OCI-LY1 (cell line): ENCODE results near the gene MLXIP.

ENCODE experiments used
- H2AFZ ChIP-seq: fragments of 200-600 bp; sonication (generic), shearing (Covaris generic); 2 replicates; pipeline ENCODE4 v1.6.0; 2014; ENCODE audit warnings: antibody characterized with exemption, mild to moderate bottlenecking, low read length
- H3F3A ChIP-seq: fragments of 200-600 bp; sonication (generic), shearing (Covaris generic); 2 replicates; pipeline ENCODE4 v1.6.0; 2014; ENCODE audit warnings: mild to moderate bottlenecking, antibody characterized with exemption, low read length, moderate library complexity; ENCODE audit not compliant: insufficient read depth
- H3K27ac ChIP-seq: fragments of 200-600 bp; sonication (generic); 2 replicates; pipeline ENCODE4 v1.5.1; 2014; ENCODE audit warnings: low read length, mixed run types, mild to moderate bottlenecking, low read depth; ENCODE audit not compliant: poor library complexity, severe bottlenecking
- H3K27me3 ChIP-seq: fragments of 200-600 bp; sonication (generic); 2 replicates; pipeline ENCODE4 v1.6.0; 2014; ENCODE audit warnings: antibody characterized with exemption, mild to moderate bottlenecking, low read length, moderate library complexity; ENCODE audit not compliant: insufficient read depth
- H3K36me3 ChIP-seq: fragments of 200-600 bp; sonication (generic); 2 replicates; pipeline ENCODE4 v1.6.1; 2014; ENCODE audit warnings: mild to moderate bottlenecking, antibody characterized with exemption, low read length, moderate library complexity, mixed read lengths; ENCODE audit not compliant: insufficient read depth
- H3K4me1 ChIP-seq: fragments of 200-600 bp; sonication (generic); 2 replicates; pipeline ENCODE4 v1.5.1; 2014; ENCODE audit warnings: mild to moderate bottlenecking, low read length, moderate library complexity; ENCODE audit not compliant: insufficient read depth, severe bottlenecking
- H3K4me2 ChIP-seq: fragments of 200-600 bp; sonication (generic), shearing (Covaris generic); 2 replicates; pipeline ENCODE4 v1.6.1; 2014; ENCODE audit warnings: low read length
- H3K4me3 ChIP-seq: fragments of 200-600 bp; sonication (generic); 2 replicates; pipeline ENCODE4 v1.5.1; 2014; ENCODE audit warnings: low read length, low read depth, mild to moderate bottlenecking, mixed read lengths; ENCODE audit not compliant: poor library complexity, severe bottlenecking
- H3K79me2 ChIP-seq: fragments of 200-600 bp; shearing (Covaris generic); 2 replicates; pipeline ENCODE4 v1.6.1; 2016; ENCODE audit warnings: mixed run types, low read length, mixed read lengths; ENCODE audit not compliant: insufficient read depth
- H3K9ac ChIP-seq: fragments of 200-600 bp; sonication (generic), shearing (Covaris generic); 2 replicates; pipeline ENCODE4 v1.6.1; 2014; ENCODE audit warnings: mild to moderate bottlenecking, low read length, mixed read lengths
- H3K9me2 ChIP-seq: fragments of 200-600 bp; sonication (generic), shearing (Covaris generic); 2 replicates; pipeline ENCODE4 v1.6.1; 2014; ENCODE audit warnings: low read depth, mild to moderate bottlenecking, low read length, mixed read lengths
- H3K9me3 ChIP-seq: fragments of 200-600 bp; shearing (Covaris generic); 2 replicates; pipeline ENCODE4 v1.6.1; 2014; ENCODE audit warnings: low read length, mixed read lengths
- H4K20me1 ChIP-seq: fragments of 200-600 bp; sonication (generic), shearing (Covaris generic); 2 replicates; pipeline ENCODE4 v1.6.0; 2016; ENCODE audit warnings: mild to moderate bottlenecking, low read length; ENCODE audit not compliant: insufficient read depth
- EZH2 ChIP-seq: fragments of 200-600 bp; sonication (generic), shearing (Covaris generic); IDR thresholded peaks from 2 replicates; pipeline ENCODE4 v1.8.0; 2017; ENCODE audit warnings: borderline replicate concordance, mixed run types, mild to moderate bottlenecking, antibody characterized with exemption, low read length, moderate library complexity, mixed read lengths
- TF ChIP-seq, protein P1 (sequence below): fragments of 200-600 bp; sonication (generic), shearing (Covaris generic); IDR thresholded peaks from 2 replicates; pipeline ENCODE4 v1.5.1; 2017; ENCODE audit warnings: mild to moderate bottlenecking, antibody characterized with exemption, low read length, moderate library complexity, mixed read lengths

Gene MLXIP

DNA sequence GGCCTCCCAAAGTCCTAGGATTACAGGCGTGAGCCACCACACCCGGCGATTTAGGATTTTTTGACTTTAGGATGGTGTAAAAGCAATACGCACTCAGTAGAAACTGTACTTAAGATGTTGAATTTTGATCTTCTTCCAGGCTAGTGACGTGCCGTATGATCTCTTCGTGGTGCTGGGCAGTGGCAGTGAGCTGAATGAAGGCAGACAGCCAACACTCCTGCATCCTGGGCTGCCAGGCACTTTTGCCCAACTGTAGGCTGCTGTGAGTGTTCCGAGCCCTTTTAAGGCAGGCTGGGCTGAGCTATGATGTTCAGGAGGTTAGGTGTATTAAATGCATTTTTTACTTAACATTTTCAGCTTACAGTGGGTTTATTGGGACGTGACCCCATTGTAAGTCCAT lies 74.2 kb downstream of the MLXIP start:
- no peaks in the 10 kb centered on the region for H3K9me2 ChIP-seq
- H3K9me3 ChIP-seq = no peaks in the 10 kb centered on the region
- no peaks in the 10 kb centered on the region for H3K27me3 ChIP-seq
- H3K4me1 ChIP-seq = no peaks in the 10 kb centered on the region
- H4K20me1 ChIP-seq = no peaks in the 10 kb centered on the region
- H3K4me2 ChIP-seq = no peak overlapping the region
- no peak overlapping the region for H3K9ac ChIP-seq
- H3F3A ChIP-seq = no peaks in the 10 kb centered on the region
- H3K4me3 ChIP-seq = no peak overlapping the region
- TF ChIP-seq, protein P1, sequence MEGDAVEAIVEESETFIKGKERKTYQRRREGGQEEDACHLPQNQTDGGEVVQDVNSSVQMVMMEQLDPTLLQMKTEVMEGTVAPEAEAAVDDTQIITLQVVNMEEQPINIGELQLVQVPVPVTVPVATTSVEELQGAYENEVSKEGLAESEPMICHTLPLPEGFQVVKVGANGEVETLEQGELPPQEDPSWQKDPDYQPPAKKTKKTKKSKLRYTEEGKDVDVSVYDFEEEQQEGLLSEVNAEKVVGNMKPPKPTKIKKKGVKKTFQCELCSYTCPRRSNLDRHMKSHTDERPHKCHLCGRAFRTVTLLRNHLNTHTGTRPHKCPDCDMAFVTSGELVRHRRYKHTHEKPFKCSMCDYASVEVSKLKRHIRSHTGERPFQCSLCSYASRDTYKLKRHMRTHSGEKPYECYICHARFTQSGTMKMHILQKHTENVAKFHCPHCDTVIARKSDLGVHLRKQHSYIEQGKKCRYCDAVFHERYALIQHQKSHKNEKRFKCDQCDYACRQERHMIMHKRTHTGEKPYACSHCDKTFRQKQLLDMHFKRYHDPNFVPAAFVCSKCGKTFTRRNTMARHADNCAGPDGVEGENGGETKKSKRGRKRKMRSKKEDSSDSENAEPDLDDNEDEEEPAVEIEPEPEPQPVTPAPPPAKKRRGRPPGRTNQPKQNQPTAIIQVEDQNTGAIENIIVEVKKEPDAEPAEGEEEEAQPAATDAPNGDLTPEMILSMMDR = no peak
- no peak for TF ChIP-seq EZH2
- H2AFZ ChIP-seq = no peak overlapping the region
- no peak overlapping the region for H3K27ac ChIP-seq
- H3K79me2 ChIP-seq = no peaks in the 10 kb centered on the region
- H3K36me3 ChIP-seq = no peaks in the 10 kb centered on the region

DNA sequence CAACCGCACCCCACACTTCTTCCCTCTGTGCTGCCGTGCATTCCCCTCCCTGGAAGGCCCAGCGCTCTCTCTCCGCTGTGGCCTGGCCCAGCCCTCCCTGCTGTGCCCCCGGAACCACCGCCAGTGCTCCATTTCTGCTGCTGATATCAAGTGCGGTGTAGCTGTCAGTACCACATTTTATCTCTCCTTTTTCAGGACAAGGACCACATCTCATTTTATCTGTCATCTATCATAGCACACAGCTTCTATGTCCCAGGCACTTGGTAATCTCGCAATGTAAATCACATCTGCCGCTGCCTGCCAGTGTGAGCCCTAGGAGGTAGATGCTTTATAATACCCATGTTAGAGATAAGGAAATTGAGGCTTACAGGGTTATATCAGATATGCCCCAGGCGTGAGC lies 77.1 kb downstream of the MLXIP start:
- no peaks in the 10 kb centered on the region for H3K9me2 ChIP-seq
- no peaks in the 10 kb centered on the region for H3K4me1 ChIP-seq
- no peak overlapping the region for H3K27ac ChIP-seq
- no peak overlapping the region for H3K4me3 ChIP-seq
- H3K9me3 ChIP-seq = no peaks in the 10 kb centered on the region
- TF ChIP-seq, protein P1 = no peak
- no peak for TF ChIP-seq EZH2
- H3F3A ChIP-seq = no peaks in the 10 kb centered on the region
- no peaks in the 10 kb centered on the region; the same call in 1 of the 2 replicates for H3K27me3 ChIP-seq
- no peaks in the 10 kb centered on the region for H4K20me1 ChIP-seq
- no peaks in the 10 kb centered on the region for H3K36me3 ChIP-seq
- H3K9ac ChIP-seq = no peak overlapping the region
- no peaks in the 10 kb centered on the region for H3K79me2 ChIP-seq
- H2AFZ ChIP-seq = no peak overlapping the region
- H3K4me2 ChIP-seq = no peak overlapping the region

DNA sequence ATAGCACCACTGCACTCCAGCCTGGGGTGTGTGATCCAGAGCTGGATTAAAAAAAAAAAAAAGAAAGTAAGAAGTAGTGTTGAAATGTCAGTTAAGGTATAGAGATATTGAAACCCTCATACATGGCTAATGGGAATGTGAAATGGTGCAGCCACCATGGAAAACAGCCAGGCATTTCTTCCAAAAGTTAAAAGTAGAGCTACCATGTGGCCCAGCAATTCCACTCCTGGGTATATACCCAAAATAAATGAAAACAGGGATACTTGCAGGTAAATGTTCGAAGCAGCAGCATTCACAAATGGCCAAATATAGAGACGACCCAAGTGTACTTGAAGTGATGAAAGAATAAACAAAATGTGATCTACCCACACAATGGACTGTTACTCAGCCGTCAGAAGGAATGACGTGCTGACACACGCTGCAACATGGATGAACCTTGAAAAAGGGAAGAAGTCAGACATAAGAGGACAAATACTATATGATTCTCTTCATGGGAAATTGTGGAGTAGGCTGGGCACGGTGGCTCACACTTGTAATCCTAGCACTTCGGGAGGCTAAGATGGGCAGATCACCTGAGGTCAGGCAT lies 80.2 kb downstream of the MLXIP start:
- Histone ChIP-seq H3K36me3 (no peaks in the 10 kb centered on the region), H3K4me2 (no peak overlapping the region), H3K79me2 (no peaks in the 10 kb centered on the region), H4K20me1 (no peaks in the 10 kb centered on the region), H3K27me3 (peaks cover 5% of the 10 kb centered on the region; the same call in 1 of the 2 replicates), H3F3A (no peaks in the 10 kb centered on the region), H3K9me2 (no peaks in the 10 kb centered on the region), H3K9ac (no peak overlapping the region), H3K27ac (no peak overlapping the region), H3K4me1 (no peaks in the 10 kb centered on the region), H3K9me3 (no peaks in the 10 kb centered on the region), H3K4me3 (no peak overlapping the region), H2AFZ (no peak overlapping the region)
- TF ChIP-seq, protein P1 = no peak
- no peak for TF ChIP-seq EZH2
